Right lobe of liver (tissue), 4 donors: ENCODE data around the gene CALML6.

Source experiments
- POLR2A ChIP-seq: fragments of 450-650 bp; IDR thresholded peaks from one replicate; pipeline ENCODE4 v1.6.1; 2017; ENCODE audit warnings: antibody characterized with exemption, mild to moderate bottlenecking
- TF ChIP-seq, protein P1 (sequence below), 4 donors: fragments of 200-600 bp in 3 of 4; fragments of 450-650 bp in 1 of 4; IDR thresholded peaks; one replicate each; pipeline versions ENCODE4 v1.5.1 to v1.8.0; 2016 to 2022; ENCODE audit warnings: antibody characterized with exemption in 4 of 4, mild to moderate bottlenecking in 2 of 4
- donor health status: DM: no; HTN: no; CAD: no.
- donor health status: DM: no; HTN: no; CAD: no.
- donor health status: DM: no; HTN: yes; CAD: no.

DNA sequence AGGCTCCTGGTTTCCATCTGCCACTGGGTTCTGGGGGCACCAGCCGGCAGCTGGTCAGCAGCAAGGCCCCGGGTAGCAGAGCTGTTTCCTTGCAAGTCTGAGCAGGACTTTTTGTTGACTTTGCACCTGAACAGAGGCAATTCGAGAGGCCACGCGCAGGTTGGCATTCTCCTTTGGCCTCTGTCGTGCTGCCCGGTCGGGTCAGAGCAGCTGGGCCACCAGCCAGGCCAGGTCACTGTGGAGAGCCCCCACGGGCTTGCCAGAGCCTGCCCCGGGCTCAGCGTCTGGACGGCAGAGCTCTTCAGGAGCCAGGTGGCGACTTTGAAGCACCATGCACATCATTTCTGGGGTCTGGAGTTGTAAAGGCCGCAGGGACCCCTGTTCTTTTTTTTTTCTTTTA lies 32.4 kb downstream of the CALML6 start:
- TF ChIP-seq, protein P1, sequence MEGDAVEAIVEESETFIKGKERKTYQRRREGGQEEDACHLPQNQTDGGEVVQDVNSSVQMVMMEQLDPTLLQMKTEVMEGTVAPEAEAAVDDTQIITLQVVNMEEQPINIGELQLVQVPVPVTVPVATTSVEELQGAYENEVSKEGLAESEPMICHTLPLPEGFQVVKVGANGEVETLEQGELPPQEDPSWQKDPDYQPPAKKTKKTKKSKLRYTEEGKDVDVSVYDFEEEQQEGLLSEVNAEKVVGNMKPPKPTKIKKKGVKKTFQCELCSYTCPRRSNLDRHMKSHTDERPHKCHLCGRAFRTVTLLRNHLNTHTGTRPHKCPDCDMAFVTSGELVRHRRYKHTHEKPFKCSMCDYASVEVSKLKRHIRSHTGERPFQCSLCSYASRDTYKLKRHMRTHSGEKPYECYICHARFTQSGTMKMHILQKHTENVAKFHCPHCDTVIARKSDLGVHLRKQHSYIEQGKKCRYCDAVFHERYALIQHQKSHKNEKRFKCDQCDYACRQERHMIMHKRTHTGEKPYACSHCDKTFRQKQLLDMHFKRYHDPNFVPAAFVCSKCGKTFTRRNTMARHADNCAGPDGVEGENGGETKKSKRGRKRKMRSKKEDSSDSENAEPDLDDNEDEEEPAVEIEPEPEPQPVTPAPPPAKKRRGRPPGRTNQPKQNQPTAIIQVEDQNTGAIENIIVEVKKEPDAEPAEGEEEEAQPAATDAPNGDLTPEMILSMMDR (IDR thresholded peaks at IDR 0.05) = no peak
- TF ChIP-seq POLR2A = no peak
